GM23338 (cell line): ENCODE results near the gene OFD1.
"Not testable (repeated sequence)": the region's sequence is repeated elsewhere in the genome, so short reads cannot be mapped to it uniquely, and the experiment has no call there.

Experiments used
- CTCF ChIP-seq, 2 experiments: fragments of 200-600 bp in 1 of 2; sonication (generic) in 1 of 2; conservative IDR thresholded peaks; 2 replicates each; pipeline versions ENCODE4 v1.5.1 to v1.6.1; 2016 to 2017; ENCODE audit warnings: antibody characterized with exemption in 2 of 2, low read depth in 2 of 2, mild to moderate bottlenecking in 2 of 2, moderate library complexity in 1 of 2
- EZH2 ChIP-seq: fragments of 200-600 bp; sonication (generic); IDR thresholded peaks from one replicate; pipeline ENCODE4 v1.8.0; 2017; ENCODE audit warnings: antibody characterized with exemption, mild to moderate bottlenecking, low read depth; ENCODE audit not compliant: unreplicated experiment
- EZH2phosphoT487 ChIP-seq: fragments of 200-600 bp; sonication (generic); IDR thresholded peaks from one replicate; pipeline ENCODE4 v1.8.1; 2018; ENCODE audit warnings: antibody characterized with exemption; ENCODE audit not compliant: unreplicated experiment
- POLR2AphosphoS5 ChIP-seq: IDR thresholded peaks from 2 replicates; pipeline ENCODE4 v1.6.1; 2016; ENCODE audit warnings: antibody characterized with exemption, low read depth
- REST ChIP-seq: IDR thresholded peaks from one replicate; pipeline ENCODE4 v1.6.1; 2018; ENCODE audit warnings: antibody characterized with exemption; ENCODE audit not compliant: unreplicated experiment
- ZNF462 ChIP-seq: fragments of 250-450 bp; sonication (Bioruptor Pico); IDR thresholded peaks from 2 replicates; pipeline ENCODE4 v1.5.0; 2020; ENCODE audit warnings: mild to moderate bottlenecking, moderate library complexity

GRCh38 chrX:13724878-13725277 is 9.7 kb upstream of the OFD1 start:
- not testable (repeated sequence) for TF ChIP-seq CTCF (conservative IDR thresholded peaks at IDR 0.05; ENCODE audit: low read depth in 2 of 2); POLR2AphosphoS5; EZH2; EZH2phosphoT487; REST; ZNF462 (CRISPR knock-in tag)
